GM12891 (cell line): ENCODE results near the gene SSR2.

Experiments
- POLR2A ChIP-seq: IDR thresholded peaks from 2 replicates; pipeline ENCODE4 v1.6.1; 2011; ENCODE audit warnings: low read depth, low read length, control low read depth
- POLR2AphosphoS5 ChIP-seq: IDR thresholded peaks from 2 replicates; pipeline ENCODE4 v1.6.1; 2011; ENCODE audit warnings: low read depth, low read length, control low read depth
- POU2F2 ChIP-seq: IDR thresholded peaks from 2 replicates; pipeline ENCODE4 v1.6.1; 2011; ENCODE audit warnings: low read depth, mild to moderate bottlenecking, control low read depth, low read length, moderate library complexity
- TAF1 ChIP-seq: IDR thresholded peaks from 2 replicates; pipeline ENCODE4 v1.6.1; 2011; ENCODE audit warnings: low read depth, low read length, control low read depth

- TF ChIP-seq TAF1 = no peak
- no peak for TF ChIP-seq POLR2A
- no peak for TF ChIP-seq POU2F2
- TF ChIP-seq POLR2AphosphoS5 = no peak
These were observed 44.5 kb downstream of the SSR2 start for GRCh38 chr1:155976062-155976912.
